Stimulated activated CD4-positive, alpha-beta T cell treated with anti-CD3 and anti-CD28 coated beads, TNF-alpha, amount 100 ng/mL, for 1 hour (primary cell): ENCODE measurements around the gene PACRG.

Source experiments
- DNase-seq, 3 donors: peaks; one replicate each; pipeline ENCODE4 v3.0.0-alpha.2; 2020; ENCODE audit warnings: low read depth in 3 of 3, low spot score in 1 of 3

Gene PACRG

DNA sequence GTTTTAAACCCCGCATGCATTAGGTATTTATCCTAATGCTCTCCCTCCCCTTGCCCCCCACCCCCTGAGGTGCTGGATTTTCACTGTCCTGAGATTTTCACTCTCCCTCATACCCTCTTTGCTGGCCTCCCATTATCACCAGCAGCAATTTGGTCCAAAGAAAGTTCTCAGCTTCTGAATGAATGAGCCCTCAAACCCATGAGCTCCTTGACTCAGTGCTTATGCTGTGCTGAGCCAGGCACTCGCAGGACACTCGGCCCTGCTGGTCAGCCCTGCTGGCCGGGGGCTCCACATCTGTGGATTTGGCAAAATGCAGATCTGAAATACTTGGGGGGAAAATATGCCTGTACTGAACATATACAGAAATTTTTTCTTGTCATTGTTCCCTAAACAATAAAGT lies 533.6 kb downstream of the PACRG start:
- no peak for DNase-seq

DNA sequence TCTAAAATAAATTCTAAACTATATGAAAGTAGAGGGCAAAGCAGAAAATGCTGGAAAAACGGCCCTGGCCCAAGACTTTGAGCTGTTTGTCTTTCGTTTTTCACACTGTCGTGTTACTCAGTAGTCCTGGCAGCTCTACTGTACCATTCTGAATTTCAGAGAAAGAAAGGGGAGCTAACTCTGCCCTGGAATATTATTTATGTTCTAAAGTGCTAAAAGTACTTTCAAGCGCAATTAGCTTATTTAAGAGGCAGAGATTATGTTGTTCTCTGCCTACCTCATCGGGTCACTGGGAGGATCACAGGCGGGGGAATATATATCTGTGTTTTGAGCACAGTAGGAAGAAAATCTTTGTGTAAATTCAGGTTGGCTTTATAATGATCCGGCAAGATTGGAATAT lies 534.3 kb downstream of the PACRG start:
- DNase-seq, result no peak

DNA sequence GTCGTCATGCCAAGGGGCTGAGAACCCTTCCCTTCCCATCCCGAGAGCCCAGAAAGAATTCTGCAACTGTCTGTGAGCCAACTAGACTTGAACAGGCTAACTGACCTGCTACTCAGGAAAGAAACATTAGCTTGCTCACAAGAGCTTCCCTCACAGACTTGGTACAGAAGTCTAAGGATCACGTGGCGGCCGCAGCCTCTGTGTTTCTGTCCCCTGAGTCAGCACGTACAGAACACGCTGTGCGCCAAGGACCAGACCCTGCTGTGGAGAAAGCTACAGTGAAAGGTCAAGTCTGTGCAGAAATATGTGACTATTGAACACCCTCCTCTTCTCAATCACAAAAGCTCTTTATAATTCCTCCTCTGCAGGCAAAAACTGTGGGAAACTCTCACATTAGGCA lies 535.4 kb downstream of the PACRG start:
- no peak for DNase-seq

DNA sequence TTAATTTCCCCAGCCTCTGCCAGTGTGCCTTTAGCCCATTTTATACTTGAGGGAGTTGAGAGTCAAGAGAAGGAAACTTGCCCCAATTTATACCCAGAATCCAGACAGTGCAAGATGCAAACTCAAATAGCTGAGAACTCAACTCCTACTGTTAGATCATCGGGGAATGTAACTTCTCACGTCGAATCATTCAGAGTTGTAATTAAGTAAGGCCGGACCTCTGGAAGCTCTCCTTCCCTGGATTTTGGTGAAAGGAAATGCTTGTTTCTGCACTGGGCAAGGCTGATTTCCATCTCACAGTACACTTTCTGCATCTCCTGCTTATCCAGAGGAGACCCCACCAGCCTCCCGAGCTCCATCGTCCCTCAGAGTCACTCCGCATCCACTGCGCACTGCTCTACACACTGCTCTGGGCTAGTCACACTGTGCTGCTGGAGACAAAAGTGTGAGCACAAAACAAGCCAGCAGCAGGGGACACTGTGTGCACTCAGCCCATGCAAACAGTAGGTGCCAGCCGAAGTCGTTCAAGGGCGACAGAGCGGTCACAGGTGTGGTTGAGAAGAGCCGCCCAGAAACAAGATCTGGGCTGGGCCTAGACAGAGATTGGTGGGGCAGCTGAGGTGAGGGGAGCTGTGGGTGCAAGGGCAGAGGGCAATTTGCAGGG lies 536.4 kb downstream of the PACRG start:
- DNase-seq, result no peak

DNA sequence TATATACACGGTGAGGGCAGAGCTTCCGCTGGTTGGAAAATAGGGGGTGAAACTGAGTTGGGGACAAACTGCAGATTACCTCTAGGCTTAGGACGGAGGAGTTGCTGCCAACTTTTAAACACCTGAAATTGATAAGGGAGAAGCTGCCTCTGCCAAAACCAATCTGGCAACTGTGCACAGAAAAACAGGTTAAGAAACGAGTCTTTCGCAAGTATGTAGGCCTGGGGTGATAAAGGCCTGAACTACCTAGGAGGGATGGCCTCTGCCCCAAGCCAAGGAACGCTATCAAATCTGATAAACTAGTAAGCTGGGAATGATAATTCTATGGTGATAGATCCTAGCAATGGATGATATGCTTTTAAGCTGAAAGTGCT lies 536.9 kb downstream of the PACRG start:
- DNase-seq, result no peak

DNA sequence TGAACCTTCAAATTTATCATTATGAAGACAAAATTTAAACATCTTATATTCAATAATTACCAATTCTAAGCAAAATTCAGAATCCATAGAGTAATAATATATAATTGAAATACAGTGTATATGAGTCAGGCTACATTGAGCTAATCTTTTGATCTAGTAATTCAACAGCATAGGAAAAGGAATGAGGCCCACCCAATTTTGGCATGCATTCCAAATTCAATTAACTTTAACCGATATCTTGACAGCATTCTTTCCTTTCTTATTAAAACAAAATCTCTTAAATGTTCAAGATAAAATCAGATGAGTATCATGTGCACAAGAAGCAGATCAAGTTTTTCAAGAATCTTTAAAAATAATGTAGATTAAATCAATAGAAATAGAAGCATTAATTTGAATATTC lies 553.9 kb downstream of the PACRG start:
- no peak for DNase-seq

DNA sequence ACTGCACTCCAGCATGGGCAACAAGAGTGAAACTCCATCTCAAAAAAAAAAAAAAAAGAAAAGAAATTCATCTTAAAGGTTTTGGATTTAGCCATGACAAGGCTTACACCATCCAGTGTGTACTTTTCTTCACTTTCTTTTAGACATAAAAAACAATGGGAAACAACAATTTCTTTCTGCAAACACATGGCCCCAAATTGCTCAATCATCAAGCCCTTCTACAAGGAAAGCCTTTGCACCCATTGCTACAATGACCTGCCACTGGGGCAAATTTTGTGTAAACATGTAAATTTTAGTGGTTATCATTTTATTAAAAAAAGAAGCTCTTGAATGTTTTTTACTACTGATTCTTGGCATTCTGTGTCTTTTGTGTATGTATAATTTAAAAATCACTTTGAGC lies 554.9 kb downstream of the PACRG start:
- no peak for DNase-seq

DNA sequence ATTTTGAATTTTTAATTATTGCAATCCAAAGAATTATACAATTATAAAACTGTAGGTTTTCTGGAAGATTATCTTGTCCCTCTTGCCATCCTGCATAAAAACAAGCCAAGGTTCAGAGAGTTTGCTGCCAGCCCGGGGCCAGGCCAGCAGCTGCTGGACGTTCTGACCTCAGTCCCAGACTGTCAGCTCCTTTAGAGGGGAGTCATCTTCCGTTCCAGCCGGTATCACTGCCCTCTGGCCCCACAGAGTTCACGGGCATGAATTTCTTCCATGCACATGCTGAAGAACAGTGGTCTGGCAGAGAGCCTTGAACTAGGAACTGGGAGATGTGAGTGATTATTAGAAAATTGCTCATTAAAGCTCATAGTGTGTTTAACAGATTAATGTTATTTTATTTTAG lies 556.4 kb downstream of the PACRG start:
- DNase-seq, result no peak

DNA sequence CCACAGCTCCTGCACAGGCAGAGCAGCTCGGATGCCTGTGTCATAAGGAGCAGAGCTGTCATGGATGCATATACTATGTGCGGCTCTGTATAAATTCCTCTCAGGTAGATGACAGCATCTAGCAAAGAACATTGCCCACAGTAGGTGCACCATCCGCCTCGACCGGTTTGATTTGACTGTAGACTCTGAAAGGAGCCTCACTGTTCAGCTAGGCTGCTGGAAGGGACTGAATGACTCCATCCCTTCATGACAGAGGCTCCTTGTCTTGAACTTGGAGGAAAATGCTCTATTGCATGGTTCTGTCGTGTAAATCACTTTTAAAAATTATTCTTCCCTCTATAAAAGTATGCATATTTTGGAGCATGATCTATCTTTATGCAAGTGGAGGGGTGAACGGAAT lies 557.9 kb downstream of the PACRG start:
- no peak for DNase-seq

DNA sequence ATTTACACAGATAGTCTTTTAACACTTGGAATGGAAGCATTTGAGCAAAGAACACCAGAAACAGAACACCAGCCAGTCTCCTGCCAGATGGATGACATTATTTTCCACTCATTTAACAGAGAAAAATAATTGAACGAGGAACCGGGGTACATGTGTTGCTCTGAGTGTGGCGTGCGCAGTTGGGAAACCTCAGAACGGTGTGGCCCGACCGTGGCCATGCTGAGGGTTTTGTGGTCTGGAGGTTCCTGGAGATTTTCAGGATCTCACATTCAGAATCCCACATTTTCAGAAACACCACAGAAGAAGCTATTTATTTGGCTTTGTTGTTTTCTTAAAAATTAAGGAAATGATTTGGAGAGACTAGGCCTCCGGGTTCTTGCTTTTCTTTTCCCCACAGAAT lies 559.9 kb downstream of the PACRG start:
- no peak for DNase-seq

DNA sequence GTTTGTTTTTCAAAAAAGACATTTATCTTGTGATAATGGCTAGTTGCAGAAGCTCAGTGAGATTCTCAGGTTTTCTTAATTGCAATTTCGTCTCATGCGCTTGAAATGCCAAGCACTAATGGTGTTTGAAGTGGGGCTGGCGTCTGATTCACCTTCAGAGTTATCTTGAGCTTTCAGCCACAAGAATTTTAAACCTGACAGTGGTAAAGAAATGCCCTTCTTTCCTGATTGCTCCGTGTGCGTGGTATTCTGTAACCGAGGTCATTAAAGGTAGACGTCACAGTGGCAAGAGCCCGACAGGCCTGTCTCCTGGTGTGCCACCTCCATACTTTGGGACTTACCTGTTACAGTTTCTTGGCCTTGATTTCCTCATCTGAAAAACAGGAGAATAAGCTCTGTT lies 560.3 kb downstream of the PACRG start:
- DNase-seq, result no peak

DNA sequence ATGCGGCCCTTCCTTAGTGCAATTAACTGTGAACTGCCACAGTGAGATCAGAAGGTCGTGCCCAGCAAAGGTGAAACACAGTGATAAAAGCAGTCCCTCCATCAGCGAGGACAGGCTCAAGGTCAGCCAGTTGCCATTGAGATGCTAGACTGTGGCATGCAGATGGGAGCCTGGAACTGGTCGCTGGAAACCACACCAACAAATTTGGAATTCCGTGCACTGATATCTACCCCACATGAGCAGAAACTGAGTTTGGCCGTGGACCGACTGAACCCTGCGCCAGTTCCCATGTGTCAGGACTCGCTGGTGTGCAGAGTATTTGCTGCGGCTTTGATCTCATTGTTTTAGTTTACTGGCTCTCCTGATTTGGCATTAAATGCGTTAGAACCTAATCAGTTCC lies 561.1 kb downstream of the PACRG start:
- no peak for DNase-seq

DNA sequence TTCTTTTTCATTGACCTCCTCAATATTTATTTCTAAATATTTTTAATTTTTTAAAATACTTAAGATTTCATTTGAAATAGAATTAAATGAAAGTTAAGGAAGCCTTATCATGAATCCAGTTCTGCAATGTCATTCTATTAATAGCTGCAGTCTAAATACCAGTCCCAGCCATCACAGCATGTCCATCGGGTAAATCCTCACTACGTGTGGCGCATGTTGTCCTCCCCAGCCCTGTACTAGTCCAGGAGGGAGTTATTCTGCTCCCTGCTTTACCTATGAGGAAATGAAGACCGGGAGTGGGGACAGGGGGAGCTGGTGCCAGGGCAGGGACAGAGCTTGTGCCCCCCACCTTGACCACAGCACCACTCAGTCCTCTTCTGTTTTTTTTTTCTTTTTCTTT lies 561.7 kb downstream of the PACRG start:
- DNase-seq, result no peak

DNA sequence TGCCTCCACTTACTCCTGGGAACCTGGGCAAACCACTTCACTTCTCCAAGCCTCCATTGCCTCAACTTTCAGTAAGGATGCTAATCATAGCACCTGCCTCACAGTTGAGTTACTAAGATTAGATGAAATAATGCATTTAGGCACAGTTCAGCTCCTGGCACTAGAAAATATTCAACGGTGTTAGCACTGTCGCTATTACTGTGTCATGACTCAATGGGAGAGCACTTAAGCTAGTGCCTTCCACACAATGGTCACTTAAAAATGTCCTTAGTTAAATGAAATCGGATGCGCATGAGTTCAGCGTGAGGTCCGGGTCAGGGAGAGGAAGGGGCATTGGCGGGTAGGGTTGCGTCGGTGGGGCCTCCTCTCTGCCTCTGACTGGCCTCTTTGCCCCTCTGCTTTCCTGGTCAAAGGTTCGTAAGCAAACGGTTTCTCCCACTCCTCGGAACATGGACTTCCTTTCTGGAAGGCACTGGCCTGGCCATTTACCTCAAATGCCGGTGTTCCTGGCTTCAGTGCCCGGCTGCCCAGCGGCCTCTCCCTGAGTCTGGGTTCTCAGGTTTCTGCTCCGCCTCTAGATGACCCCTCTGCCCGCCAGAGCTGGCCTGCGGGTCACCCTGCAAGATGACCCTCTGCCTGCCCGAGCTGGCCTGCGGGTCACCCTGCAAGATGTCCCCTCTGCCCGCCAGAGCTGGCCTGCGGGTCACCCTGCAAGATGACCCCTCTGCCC lies 562.9 kb downstream of the PACRG start:
- DNase-seq, result no peak

DNA sequence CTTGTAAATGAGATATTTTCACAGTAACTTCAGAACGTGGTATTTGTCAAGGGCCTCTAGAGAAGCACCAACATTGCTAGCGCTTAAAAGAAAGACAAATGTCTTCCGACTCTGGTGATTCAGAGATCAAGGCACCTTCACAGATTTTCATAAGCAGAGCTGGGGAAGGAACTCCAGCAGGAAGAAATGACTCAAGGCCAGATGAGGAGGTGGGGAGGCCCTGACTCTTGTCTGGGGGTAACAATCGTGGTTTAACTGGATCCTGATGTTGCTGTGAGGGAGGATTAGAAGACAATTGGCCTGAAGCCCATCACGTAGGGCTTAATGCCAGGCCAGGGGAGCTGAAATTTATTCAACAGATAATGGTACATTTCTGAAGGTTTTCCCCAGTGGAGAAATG lies 563.8 kb downstream of the PACRG start:
- DNase-seq, result no peak

DNA sequence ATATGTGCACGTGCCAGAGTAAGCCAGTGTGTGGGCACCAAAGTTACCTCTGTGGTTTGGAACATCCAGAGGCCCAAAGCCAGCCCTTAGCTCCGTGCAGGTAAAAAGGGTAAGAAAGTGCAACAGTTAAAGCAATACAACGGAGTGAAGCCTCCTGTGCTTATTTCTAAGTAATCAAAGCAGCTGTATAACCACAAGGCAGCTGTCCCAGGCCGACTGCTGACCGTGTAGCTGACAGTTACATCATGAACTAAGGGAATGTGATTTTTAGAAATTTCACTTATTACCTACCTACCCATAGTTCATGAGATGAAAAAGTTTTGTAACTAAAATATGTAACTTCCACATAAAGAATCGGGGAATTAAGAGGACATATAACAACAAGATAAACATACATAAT lies 565.5 kb downstream of the PACRG start:
- DNase-seq, result no peak

DNA sequence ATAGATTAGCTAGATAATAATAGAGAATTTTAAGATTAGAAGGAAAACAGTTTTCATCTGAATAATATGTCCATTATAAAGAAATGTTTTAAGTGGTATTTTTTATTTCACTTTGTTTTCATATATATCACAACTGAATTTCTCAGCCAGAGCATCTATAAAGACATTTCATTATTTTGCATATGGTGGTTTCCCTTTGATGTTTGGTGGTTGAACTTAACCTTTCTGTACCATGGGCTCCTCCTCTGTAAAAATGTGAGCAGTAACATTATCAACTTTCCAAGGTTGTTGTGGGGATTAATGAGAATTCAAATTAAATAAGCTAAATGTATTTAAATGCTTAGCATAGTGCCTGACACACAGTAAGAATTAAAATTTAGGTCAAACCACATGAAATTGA lies 567.0 kb downstream of the PACRG start:
- DNase-seq, result no peak

DNA sequence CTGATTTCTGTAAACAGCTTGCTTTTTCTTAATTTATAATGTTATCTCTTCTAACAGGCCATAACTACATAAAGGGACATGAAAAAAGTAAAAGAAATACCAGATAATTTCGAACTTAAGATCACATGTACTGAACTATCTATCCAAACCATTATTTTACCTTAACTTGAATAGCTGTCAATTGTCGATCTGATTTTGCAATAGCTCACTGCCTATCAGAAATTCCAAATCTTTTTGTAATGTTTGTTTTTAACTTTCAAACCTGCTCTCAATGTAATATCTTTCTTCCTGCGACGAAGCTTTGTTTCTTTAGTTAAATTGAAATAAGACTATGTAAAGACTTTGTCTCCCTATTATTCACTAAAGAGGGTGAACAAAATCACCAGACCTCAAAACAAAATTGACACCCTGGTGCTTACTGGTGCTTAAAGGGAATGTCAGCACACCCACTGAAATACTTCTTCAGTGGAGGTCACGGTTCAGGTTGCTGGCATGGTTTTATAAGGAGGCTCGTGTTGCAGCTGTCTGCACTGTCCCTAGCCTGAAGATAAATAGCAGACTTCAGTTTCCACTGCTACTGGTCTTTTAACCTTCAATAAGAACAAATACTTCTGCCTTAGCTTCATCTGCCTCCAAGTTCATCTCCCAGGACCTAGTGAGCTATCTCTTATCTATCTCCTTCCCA lies 569.2 kb downstream of the PACRG start:
- no peak for DNase-seq

DNA sequence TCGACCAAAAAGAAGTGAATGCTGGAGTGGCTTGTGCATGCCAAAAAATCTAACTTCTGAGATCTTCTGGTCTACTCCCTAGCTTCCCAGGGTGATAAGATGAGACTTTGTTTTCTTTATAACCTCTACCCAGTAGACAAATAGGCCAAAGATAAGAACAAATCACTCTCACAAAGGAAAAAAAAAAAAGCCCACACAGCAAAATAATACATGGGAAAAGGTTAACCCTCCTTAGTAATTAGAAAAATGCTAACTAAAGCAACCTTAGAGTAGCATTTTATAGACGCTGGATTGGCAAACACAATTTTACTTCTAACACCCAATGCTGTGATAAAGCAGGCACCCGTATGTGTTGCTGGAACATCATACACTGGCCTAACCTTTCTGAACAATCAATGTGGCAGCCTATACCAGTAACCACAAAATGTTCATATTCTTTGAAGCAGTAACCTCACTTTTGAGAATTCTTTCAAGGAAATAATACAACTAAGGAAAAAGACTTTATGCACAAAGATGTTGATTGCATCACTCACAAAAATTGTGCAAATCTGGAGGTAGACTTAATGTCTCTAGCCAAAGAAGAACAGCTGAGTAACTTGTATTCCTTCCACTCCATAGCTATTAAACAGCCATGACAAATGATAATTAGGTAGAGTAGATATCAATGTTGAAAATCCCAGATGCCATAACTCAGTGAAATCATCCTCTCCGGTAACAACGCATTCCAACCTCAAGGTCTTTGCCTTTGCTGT lies 570.5 kb downstream of the PACRG start:
- DNase-seq, result no peak

DNA sequence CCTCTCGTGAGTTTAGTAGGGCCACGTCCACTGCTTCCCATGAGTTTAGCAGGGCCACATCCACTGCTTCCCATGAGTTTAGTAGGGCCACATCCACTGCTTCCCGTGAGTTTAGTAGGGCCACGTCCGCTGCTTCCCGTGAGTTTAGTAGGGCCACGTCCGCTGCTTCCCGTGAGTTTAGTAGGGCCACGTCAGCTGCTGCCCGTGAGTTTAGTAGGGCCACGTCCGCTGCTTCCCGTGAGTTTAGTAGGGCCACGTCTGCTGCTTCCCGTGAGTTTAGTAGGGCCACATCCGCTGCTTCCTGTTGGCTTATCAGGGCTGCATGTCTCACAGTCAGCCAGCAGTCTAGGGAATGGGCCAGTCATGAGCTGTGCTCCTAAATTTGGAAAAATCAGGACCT lies 573.1 kb downstream of the PACRG start:
- DNase-seq, result no peak

DNA sequence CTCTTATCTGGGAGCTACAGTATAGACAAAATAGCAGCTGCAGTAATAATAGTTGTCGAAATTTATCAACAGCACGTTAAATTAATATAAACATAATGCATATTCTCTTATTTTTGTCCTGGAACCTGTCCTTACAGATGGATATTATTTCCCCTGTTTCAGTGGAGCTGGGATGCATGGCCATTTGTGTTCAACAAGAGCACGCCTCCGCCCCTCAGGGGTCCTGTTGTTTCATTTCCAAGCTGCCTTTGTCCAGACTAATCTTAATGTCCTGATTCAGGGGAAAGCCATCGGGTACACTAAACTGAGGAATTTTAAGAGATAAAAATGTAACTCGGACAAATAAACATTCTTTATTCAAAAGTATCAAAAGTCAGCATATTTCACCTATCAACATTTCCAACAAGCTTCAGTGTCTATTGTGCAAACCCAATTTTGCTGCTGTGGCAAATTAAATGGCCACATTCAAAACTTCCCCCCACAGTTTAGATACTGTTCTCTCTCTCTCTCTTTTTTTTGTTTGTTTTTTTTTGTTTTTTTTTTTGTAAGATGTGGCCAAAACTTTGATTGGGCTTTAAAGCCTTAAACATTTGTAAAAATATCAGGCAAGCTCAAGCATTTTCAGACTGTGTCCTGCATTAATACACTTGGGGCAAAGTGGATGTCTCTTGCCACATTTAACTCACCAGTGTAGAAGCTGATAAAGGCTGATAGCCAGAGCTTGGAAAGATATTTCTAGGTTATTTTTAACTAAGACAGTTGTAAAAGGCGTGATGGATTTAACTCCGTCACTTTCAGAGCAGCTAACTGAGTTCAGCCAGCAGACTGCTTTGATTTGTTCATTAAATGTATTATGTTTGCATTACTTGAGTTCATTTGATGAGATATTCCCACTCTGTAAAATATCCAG lies 574.2 kb downstream of the PACRG start:
- DNase-seq, result no peak
